Epidermal melanocyte (primary cell): ENCODE data around the gene APOB.

Experiments
- DNase-seq: peaks from one replicate; pipeline ENCODE4 v3.0.0; 2011; ENCODE audit warnings: low spot score; ENCODE audit not compliant: insufficient read length

The APOB gene

DNA sequence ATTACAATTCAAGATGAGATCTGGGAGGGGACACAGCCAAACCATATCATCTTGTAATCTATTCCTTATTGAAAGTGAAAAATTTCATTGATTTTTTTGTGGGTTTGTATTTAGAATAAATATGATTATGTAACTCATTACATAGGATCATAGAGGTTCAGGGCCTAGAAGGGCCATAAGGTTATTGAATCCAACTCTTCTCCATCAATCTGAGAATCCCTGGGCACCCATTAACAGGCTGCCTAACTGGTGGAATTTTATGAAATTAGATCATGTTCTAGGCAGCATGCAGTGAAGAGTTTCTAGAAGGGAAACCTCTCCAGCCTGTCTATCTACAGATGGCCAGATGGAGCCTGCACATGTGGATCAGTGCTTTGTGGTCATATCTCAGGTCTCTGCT, 6.3 kb upstream of the APOB start:
- DNase-seq: no peak

DNA sequence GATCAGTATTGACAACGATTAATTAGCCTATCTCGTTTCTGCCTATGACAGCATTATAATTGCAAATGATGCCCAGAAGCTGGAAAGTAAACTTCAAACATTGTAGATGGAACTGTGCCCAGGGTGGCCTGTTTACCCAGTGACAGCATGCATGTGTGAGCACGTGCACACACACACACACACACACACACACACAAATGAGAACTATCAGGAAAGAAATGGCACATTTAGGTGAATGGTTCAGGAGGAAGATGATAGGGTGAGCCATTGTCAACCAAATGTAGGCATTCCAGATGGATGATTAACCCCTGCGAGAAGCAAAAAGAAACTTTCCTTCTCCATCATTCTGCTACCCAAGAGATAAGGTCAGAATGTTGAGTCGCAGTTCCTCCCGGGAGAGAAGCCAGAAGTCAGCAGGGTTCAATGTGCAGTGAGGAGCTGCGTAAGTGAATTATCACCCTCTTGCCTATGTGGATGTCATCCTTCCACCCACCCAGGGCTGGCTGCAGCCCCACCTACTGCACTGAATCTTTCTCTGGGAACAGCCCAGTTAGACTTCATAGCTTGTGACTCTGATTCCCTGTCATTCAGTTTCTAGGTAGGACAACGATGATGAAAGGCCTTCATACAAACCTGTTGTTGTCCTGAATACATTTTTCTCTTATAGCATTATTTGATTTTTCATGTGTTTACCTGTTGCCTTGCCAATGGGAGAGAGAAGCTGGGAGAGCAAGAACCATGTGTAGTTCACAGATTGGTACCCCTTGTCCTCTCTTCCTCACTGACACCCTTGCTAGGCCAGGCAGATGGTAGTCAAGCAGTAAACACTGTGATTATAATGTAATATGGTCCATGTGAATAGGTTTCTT, 3.5 kb upstream of the APOB start:
- no peak for DNase-seq

DNA sequence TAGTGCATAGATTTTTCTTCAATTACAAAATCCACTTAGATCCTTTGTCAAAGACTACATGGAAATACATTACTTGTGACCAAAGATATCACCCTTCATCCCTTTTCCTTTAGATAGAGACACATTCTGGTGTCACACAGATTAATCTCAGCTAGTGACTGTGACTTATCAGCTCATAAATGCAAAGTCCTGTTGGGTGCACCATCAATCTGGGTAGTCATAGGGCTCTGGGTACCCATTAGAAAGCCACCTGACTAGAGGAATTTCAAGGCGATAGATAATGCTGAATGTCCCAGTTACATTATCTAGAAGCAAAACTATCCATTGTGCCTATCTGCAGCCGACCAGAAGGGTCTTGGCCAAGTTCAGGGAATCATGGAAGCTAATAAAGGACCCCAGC, 2.6 kb upstream of the APOB start:
- no peak for DNase-seq

DNA sequence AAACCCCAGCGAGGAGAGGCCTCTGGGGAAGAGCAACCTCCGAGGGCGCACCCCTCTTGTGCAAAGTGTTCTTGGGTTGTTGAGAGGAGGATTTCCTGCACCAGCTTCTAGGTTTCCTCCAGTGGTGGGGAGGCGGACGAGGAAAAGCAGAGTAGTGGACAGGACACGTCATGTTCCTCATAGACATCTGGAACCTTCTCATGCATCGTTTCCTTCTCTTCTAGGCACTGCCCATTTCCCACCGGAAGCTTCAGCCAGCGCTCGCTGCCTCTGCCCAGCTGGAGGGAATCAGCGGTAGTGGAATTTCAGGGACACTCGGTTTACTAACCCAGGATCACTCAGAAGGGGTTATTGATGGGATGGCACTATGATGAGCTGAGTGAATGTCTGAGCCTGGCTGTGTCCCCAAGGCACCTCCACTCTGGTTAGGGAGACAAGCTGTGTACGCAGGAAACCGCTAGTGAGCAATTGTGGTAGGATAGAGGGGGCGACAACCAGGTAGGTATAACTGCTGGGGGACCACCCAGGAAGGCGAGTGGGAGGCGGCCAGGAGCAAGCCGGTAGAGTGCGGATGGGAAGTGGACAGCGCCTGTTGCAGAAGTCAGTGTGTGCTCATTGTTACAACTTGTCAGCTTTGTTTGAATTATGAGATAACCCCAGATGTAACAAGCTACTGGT, 960 bp upstream of the APOB start:
- no peak for DNase-seq

DNA sequence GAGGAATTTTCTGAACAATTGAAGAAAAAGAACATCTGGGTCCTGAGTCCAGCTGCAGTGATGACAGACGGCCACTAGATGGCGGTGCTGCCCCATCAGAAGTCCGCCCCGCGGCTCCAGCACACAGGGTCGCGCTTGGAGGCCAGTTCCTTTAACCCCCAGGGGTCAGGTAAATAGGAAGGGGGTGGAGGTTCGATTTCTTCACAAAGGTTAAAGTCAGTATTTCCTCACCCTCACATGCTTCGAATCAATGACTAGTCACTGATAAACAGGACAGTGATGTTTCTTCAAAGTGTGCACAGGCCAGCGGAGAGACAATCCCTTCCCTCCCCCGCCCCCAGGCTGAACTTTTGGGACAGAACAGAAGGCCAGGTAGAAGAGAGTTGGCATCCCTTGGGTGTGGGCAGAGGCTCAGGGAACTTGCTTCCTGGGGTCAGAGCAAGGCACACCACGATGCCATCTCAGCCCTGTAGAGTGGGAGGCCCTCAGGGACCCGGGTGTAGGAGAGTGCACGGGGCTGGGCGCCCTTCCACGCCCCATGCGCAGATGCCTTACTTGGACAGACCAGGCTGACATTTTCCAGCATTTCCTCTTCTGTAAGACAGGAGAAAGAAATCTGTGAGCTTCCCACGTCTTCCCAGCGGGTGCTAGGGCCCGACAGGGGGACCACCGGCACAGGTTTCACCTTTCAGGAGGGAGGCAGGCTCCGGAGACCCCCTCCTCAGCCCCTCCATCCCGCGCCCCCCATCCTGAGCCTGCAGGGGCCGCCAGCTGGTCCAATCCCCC, 722 bp downstream of the APOB start:
- peak; percentile 45 for DNase-seq

DNA sequence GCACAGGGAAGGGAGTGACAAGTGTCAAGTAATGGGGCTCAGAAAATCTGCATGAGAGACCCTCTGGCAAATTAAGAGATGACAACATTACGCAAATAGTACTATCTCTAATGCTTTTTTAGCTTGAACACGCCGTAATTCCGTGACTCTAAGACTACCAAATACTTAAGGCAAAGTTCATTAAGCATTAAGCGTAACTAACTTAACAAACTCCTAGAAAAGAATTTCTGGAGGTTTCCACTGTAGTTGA, 1.2 kb downstream of the APOB start:
- no peak for DNase-seq

DNA sequence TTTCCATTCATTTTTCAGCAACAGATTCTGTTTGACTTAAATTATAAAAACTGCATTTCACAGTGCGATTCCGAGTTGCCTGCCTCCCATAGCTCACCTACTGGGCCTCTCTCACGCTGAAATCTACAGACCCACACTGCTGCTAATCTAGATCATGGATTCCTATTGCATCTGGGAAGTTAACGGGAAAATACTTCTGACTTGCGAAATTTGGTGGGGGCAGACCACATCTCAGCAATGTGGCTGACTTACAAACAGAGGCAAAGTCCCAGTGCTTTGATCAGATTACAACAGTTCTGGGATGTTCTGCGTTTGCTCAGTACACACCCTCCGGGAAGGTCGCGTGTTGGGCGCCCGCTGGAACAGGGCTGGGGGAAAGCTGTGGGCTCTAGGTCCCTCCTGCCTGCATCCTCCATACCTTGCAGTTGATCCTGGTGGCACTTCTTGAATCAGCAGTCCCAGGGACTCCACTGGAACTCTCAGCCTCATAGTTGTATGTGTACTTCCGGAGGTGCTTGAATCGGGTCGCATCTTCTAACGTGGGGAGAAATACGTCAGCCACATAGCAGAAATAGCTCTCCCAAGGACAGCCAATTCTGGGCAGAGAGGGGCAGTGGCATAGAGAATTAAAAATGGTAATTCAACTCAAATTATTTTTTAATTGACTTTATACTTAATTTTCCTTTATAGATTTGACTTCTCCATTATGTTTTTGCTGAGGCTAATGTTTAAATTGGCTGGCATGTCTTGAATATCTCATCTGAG, 1.7 kb downstream of the APOB start:
- no peak for DNase-seq

DNA sequence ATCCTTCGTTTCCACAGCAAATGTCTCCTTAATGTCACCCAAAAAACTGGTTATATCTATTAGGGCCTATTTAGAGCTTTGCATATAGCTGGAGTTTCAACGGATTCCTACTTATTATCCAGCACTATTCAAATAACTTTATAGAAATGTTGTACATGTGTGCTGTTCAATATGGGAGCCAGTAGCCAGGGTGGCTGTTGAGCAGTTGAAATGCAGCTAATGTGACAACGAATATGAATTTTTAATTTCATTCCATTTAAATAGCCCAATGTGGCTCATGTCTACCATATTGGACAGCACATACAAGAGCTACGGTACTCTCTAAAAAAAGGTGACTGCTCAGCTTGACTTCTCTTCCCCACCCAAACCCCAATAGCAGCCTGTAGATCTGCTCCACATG, 2.4 kb downstream of the APOB start:
- DNase-seq: no peak

DNA sequence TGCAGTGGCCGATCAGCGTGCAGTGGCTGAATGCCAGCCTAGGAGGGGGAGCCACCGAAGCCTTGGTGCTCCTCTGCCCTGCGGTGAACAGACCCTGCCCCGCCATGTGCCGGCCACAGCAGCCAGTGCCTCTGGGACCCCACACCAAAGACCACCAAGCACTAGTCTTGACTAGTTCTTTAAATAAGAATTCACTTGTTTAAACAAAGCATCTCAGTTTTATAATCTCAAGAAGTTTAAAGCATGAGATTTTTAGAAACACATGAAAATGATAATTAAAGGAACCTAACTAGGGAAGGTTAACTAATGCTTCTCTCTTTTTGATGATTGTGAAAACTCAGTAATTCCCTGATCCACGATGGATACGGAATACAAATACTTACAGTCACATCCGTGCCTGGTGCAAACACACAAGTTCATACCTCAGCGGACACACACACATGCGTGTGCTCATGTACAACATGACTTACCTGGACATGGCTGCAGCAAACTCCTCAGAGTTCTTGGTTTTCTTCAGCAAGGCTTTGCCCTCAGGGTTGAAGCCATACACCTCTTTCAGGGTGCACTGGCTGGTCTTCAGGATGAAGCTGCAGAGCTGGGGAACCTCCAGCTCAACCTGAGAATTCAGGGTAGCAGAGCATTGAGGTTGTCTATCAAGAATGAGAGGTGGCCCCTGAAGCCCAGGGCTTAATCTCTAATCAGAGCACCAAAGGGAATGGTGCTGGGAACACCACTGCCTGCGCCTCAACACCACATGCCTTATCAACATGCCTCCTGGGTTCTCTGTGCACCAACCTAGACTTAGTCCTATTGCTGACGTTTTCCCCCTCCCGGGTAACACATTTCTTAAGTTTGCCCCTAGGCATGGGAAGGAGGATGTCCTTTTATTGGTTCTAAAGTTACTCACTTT, 3.1 kb downstream of the APOB start:
- no peak for DNase-seq

DNA sequence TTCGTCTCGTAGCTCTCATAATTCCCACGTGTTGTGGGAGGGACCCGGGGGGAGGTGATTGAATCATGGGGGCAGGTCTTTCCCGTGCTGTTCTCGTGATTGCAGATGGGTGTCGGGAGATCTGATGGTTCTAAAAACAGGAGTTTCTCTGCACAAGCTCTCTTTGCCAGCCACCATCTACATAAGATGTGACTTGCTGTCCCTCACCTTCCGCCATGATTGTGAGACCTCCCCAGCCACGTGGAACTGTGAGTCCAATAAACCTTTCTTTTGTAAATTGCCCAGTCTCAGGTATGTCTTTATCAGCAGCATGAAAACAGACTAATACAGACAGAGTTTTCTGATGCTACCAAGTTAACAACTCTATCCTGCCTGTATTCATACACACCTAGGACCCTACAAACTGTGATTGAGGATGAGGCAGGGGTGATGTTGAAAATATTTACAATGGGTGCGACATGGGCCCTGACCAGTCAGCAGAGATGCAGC, 3.9 kb downstream of the APOB start:
- DNase-seq: no peak

DNA sequence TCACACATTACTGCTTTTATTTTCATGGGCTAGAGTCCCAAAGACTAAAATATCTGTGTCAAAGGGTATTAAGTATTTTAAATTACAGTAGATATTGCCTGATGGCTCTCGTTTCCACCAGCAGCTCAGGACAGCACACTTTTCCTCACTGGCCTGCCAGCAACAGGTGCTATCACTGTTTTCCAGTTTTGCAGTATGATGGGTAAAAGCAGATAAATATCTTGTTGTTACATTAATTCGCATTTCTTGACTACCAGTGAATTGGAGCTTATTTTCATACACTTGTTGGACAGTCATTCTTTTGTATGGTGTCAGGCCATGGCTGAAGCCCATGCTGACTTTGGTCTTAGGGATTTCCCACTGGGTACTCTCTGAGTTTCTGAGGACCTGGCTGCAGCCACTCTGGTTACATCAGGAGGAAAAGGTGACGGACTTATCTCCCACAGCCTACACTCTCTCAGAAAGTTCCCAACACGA, 4.8 kb downstream of the APOB start:
- no peak for DNase-seq

DNA sequence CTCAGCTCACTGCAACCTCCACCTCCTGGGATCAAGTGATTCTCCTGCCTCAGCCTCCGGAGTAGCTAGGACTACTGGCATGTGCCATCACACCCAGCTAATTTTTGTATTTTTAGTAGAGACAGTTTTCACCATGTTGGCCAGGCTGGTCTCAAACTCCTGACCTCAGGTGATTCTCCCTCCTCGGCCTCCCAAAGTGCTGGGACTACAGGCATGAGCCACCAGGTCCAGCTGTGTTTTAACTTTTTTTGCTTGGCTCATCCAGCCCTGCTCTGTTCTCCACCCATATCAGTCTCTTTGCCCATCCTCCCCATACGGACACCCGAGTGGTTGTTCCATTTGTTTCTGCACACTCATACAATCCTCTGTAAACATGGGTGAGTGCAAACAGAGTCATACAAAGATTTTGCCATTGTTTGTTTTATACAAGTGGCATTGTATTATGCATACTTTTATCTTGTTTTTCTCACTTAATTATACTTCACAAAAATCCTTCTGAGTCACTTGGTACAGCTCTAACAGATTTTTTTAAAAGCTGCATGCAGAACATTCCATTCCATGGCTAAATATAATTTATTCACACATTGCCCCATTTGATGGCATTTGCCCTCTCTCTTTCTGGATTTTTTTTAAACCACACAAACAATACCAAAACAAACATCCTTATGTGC, 5.3 kb downstream of the APOB start:
- peak; percentile 19 for DNase-seq

DNA sequence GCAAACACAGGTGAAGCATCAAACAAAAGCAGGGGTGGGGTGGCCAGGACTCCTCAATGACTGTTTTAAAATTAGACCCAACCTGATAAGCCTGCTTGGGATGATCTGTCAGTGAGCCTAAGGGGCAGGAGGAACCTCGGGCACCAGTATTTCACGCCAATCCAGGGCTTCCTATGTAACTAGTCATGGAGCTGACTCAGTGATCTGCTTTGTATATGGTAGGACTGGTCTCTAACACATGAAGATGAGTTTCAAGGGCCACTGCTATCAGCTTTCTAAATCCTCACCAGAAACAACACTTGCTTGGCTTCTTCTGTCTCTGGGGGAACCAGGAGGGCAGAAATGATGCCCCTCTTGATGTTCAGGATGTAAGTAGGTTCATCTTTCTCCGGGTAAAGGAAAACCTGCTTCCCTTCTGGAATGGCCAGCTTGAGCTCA, 6.2 kb downstream of the APOB start:
- no peak for DNase-seq

DNA sequence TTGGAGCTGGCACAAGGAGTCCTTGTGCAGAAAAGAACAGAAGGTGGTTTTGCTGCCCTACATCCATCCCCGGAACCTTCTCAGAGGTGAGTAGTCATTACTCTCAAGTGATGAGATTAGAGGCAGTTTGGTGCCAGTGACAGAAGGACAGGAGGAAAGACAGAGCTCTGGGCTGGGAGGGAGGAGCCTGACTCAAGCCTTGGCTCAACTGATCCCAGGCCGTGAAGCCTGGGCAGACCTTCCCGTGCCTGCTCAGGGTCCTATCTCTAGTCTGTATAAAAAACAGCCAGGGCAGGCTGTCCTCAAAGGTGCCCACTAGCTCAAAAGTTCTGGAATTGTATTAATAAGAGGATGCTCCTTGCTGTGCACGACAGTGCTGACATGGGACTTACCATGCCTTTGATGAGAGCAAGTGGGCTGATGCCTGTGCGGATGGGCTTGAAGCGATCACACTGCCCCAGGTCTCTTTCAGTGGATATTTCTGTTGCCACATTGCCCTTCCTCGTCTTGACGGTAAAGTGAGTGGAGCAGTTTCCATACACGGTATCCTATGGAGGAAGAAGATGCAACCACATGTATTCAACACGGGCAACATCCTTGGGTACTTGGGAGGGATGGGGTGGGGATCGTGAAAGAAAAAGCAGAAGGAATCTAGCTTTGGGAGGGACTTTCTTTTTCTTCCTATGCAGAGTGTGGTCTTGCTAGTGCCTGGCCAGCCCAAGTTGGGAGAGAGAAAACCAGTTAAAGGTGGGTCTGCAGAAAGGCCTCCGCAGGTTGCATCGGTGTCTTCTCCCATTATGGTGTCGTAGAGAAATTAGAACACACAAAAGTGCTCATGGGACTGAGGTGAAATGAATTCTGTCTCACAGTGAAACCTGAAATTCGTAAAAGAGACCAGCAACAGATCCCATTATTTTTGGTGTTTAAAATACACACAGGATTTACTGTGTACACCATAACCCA, 6.9 kb downstream of the APOB start:
- no peak for DNase-seq

DNA sequence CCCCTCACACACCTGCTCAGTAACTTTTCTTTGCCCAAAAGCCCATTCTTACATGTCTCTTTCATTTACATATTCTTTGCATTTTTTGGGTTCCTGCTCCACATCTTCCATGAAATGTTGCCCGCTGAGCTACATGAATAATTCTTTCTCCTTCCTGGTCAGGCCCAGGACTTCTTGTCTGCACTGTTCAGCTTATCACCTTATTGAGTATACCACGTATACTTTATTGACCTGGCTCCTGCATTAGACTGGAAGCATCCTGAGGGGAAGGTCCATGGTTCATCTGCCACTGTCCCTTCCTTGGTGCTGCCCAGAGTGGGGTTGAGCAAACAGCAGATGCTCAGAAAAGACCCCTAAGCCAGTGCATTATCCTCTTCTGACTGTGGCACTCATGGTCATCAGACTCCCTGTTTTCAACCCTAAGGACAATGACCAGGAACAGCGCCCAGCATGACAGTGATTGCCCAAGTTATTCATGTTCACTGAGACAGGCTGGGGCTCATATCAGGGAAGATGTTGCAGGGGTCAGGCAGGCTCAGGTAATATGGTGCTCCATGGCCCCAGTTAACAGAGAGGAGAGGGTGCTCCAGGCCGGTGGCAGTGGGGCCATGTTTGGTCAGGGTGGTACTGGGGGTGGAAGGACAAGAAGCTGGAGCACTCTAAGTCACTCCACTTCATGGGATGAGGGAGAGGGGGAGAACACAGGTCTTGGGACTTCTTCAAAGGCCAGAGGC, 7.7 kb downstream of the APOB start:
- DNase-seq: no peak

DNA sequence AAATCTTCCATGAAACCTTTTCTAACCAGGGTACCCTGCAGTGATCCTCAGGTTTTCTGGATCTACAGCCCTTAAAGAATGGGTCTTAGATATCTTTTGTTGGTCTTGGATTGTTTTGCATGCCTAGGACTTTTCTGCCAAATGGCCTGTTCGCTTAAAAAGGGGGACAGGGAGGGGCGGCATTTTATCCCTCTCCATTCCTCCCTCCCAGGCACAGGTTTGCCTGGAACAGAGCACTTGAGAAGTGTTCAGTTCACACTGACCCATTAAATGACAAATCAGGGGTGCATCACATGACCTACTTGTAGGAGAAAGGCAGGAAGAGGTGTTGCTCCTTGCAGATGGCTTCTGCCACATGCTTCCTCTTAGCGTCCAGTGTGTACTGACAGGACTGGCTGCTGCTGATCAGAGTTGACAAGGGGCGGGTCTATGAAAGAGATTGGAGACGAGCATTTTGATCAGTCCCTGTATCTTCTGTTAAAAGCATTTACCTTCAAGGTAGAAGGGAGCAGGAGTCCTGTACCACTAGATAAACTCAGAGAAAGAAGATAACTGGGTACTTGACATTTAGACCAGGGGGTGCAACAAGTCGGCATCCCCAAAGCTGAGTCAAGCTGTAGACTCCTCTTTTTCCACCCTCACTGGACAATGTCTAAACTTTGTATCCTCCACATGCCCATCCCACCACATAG, 8.4 kb downstream of the APOB start:
- no peak for DNase-seq

DNA sequence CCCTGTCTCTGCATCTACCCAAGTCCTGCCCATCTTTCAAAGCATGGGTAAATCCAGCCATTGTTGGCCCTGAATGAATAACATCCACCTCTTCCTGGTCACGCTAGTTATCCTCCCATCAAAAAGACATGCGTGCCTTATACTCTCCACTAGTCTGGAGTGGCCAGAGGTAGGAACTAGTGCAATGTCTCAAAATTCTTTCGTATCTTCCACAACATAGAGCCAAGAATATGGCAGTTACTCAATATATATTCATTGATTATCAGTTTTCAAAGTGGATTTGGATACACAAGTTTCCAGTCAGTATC, 8.9 kb downstream of the APOB start:
- no peak for DNase-seq
